Skeletal muscle cell (primary cell): ENCODE results near the gene FBXL13.
"Not testable (repeated sequence)": the region's sequence is repeated elsewhere in the genome, so short reads cannot be mapped to it uniquely, and the experiment has no call there.

Experiments used
- DNase-seq: peaks from one replicate; pipeline ENCODE4 v3.0.0-alpha.2; 2010; ENCODE audit warnings: low read depth
- H3K4me3 ChIP-seq: 2 replicates; pipeline ENCODE4 v1.5.1; 2011; ENCODE audit warnings: low read depth, mild to moderate bottlenecking, control low read depth, low read length, moderate library complexity

The FBXL13 gene

DNA sequence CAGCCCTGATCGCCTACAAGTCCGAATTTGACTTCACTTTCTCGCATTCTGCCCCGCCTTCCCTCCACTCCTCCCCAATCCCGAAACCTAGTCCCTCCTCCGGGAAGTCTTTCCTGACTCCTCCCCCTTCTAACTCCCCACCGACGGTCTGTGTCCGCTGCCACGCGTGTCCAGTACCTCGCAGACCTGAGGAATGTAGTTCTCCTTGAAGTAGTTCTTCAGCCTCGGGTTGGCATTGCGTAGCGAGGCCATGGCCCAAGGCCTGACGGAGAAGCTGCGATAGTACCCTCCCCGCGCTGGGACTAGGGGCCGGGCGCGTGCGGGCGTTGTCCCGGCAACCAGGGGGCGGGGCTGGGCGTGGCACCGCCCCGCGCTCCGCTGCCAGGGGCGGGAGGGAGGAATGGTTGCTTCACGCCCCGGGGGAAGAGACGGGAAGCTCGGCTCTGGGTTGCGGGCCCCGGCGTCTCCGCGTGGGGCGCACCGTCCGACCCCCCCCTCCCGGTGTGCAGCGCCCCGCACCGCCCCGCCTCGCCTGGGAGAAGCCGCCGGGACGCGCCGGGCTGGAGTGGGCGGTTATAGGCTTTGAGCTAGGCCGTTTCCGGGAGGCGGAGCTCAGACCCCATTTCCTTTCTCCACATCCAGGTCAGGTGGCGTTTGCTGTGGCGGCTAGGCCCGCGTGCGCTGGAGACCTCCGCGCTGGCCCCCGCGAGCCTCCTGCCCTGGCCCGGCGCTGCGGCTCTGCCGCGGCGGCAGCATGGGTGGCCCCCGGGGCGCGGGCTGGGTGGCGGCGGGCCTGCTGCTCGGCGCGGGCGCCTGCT is at the start of gene FBXL13, which contains the start of gene ARMC10:
FBXL13 (minus strand) TSS at position 278 of the 818 bp plus-strand sequence.
ARMC10 (plus strand) TSS at position 622 of the 818 bp plus-strand sequence; CDS start at position 755, 133 bp downstream.
- H3K4me3 ChIP-seq: peak within 1 kb of the TSS; percentile 70
- peak; percentile 58 for DNase-seq

DNA sequence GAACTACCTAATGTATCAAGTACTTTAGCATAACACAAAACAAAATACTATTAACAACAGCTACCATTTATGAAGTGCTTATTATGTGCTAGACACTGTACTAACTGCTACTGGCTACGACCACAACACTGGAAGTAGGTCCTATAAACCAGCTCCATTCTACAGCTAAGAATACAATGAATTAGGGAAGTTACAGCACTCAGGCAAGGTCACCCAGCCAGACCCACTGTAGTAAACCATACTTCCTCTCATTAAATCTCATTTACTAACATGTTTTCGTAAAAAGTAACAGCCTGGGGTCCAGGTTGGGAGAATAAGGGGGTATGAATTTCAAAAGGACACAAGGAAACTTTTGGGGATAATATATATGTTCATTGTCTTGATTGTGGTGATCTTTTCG is 48.9 kb upstream of the FBXL13 start:
- no peak for DNase-seq
- no peak overlapping the region for H3K4me3 ChIP-seq

DNA sequence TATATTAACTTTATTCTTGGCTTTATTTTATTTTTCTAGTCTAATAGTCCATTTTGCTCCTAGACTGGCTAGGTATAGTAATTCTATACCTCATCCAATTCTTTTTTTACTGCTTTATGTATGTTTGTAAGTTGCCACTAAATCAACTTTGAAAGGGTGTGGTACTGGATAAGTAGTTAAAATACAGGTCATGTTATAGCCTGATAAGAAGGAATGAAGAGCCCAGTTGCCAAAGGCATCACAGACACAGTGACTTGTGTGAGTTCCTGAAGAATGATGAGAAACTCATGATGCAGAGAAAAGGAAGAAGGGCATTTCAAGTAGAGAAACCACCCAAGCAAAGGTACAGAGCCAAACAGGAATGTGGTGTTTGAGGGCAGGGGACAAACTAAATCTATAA is 47.0 kb upstream of the FBXL13 start:
- DNase-seq: no peak
- no peak overlapping the region for H3K4me3 ChIP-seq

DNA sequence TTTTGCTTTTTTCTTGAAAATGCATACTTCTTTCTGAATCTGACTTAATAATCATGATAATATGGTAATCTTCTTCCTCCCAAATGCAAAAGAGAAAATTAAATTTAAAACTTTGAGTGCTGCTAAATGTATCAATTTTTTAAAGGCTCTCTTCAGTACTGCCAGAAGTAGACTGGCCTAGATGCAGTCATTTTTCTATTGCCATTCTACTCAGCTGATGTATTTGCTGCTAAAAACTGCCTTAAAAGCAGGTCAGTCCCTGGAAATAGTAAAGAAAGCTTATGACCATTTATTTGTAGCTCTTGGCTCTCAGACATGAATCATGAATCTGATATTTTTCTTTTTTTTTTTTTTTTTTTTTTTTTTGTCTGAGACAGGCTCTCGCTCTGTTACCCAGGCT is 45.8 kb upstream of the FBXL13 start:
- no peak for DNase-seq
- H3K4me3 ChIP-seq: no peak overlapping the region

DNA sequence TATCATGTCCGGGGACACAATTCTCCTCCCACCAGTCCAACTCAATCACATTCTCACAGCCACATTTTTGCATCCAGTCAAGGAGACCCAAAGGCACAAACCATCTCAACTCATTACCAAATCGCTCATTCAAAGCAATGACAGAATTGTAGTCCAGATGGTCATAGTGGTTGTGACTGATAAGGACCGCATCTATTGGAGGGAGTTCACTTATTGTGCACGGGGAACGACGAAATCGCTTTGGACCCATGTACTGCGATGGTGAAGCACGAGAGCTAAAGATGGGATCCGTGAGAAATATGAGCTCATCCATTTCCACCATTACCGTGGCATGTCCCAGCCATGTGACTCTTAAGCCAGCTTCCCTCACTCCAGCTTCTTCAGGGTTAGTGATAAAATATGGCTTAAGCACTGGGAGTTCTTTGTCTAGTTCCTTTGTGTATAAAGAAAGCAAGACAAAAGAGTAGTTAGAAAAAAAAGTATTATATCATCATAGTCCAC is 45.2 kb upstream of the FBXL13 start:
- DNase-seq: no peak
- H3K4me3 ChIP-seq: no peak overlapping the region

DNA sequence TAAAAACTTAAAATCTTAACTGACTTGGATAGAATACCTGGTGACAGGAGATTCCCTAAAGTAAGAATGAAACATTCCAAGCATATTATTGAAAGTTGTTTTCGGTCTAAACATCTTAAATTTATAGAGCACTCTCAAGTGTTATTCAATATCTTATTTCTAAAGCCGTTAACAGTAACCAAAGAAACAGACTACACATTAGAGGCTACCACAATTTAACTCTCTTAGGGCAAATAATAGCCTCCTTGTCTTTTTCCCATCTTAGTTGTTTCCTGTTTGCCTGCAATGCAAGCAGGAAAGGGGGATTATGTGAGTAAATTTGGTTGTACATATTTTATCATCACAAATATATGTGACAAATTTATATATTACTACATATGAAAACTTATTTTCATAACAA is 42.9 kb upstream of the FBXL13 start:
- no peak overlapping the region for H3K4me3 ChIP-seq
- DNase-seq: no peak

DNA sequence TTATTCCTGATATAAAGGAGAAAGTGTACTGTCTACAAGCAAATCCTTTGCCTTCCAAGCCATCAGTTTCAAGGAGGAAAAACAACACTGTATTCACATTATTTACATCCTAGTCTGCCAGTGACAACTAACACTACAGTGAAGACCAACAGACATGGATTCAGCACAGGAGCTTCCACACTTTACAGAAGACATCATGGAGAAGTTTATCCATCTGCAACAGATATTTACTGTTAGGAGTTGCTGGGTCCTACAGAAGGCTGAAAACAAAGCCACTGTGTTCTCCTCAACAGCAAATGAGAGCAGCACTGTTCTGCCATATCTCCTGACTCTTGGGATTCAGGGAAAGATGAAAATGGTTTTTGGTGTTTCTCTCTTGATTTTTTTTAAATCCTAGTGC is 42.4 kb upstream of the FBXL13 start:
- H3K4me3 ChIP-seq: no peak overlapping the region
- DNase-seq: no peak

DNA sequence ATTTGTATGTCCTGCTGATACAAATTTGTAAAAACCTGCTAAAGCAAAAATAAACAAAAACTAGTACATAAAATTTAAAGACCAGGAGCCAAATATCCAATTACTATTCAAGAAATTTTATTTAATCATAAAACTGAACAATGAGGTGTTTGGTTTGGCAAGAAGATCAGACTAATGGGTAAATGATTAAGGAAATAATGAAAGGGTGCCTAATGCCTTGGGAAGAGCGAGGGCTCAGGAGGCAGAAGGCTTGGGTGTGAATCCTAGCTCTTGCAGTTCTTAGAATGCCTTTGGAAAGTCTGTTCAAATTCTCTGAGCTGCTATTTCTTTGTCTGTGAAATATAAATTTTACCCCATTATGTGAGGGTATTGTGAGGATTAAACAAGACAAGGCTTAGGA is 41.9 kb upstream of the FBXL13 start:
- H3K4me3 ChIP-seq: no peak overlapping the region
- DNase-seq: no peak

DNA sequence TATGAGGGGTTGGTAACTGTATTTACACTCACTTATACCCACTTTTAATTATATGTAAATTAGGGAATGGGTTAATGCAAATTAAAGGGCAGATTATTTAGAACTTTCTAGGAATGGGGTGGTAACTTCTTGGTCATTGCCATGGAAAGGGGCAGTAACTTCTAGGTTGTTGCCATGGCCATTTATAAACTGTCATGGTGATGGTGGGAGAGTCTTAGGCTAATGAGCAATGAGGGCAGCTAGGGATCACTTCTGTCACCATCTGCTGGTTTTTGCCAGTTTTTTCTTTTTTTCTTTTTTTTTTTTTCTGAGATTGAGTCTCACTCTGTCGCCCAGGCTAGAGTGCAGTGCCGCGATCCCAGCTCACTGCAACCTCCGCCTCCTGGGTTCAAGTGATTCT is 41.2 kb upstream of the FBXL13 start:
- DNase-seq: no peak

DNA sequence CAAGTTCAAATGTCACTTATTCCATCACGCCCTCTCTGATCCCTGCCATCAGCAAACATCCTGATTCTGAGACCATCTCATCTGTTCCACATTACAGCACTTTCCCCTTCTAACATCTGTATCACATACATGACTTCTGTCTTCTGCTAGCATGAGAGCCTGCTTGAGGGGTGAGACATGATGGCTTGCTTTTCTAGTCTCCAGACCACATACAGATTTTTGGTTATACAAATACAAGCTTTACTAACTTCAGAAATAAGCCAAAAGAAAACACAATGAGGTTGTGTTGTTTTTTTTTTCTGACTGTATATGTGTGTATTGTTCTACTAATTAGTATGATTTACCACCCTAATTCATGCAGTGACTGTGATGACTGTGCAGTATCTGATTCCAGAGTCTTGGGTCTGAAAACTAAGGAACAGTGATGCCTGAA is 40.0 kb upstream of the FBXL13 start:
- H3K4me3 ChIP-seq: no peak overlapping the region
- no peak for DNase-seq

More for the DNA sequence above, 41.2 kb upstream of the FBXL13 start:
- no peak overlapping the region for H3K4me3 ChIP-seq

DNA sequence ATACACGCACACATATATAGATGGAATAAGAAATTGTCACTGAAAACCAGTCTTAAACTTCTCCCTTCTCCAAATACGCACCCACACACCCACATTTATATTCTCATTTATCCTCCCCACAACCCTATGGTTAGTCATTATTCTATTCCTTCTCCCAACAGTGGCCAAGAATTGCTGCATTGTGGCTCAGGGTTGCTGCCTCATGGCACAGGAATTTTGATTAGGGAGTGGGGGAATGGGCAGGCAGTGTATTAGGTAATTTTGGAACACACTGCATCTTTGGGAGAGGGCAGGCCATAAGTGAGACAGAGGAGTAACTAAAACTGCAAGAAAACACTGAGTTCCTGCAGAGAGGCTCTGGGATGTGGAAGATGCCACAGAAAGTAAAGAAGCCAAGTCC is 38.6 kb upstream of the FBXL13 start:
- peak; percentile 90 for DNase-seq
- no peak overlapping the region for H3K4me3 ChIP-seq

DNA sequence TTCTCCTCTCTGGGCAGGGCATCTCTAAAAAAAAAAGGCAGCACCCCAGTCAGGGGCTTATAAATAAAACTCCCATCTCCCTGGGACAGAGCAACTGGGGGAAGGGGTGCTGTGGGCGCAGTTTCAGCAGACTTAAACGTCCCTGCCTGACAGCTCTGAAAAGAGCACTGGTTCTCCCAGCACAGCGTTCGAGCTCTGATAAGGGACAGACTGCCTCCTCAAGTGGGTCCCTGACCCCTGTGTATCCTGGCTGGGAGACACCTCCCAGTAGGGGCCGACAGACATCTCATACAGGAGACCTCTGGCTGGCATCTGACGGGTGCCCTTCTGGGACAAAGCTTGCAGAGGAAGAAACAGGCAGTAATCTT is 32.1 kb upstream of the FBXL13 start:
- H3K4me3 ChIP-seq: not testable (repeated sequence)

DNA sequence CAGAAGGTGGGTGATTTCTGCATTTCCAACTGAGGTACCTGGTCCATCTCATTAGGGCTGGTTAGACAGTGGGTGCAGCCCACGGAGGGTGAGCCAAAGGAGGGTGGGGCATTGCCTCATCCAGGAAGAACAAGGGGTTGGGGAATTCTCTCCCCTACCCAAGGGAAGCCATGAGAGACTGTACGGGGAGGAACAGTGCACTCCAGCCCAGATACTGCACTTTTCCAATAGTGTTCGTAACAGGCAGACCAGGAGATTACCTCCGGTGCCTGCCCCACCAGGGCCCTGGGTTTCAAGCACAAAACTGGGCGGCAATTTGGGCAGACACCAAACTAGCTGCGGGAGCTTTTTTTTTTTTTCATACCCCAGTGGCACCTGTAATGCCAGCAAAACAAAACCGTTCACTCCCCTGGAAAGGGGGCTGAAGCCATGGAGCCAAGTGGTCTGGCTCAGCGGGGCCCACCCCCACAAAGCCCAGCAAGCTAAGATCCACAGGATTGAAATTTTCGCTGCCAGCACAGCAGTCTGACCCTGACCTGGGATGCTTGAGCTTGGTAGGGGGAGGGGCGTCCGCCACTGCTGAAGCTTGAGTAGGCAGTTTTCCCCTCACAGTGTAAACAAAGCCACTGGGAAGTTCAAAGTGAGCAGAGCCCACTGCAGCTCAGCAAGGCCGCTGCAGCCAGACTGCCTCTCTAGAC is 31.6 kb upstream of the FBXL13 start:
- DNase-seq: no peak
- H3K4me3 ChIP-seq: no peak overlapping the region

More for the DNA sequence above, 32.1 kb upstream of the FBXL13 start:
- DNase-seq: not testable (repeated sequence)

DNA sequence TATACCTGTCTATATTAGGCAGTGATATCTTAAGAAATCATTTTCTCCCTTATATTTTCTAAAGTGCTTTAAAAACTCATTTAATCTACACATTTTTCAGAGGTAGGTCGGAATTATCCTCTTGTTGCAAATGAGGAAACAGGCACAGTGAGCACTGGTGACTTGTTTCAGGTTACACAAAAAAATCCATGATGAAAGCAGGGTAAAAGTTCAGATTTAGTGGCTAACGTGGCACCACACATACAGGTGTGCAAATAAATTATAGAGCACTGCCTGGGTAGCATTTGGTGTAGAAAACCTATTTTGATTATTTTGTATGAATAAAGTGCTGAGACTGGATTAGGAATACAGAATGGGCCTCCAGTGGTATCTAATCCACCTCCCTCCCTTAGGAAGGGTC is 26.9 kb upstream of the FBXL13 start:
- no peak for DNase-seq

DNA sequence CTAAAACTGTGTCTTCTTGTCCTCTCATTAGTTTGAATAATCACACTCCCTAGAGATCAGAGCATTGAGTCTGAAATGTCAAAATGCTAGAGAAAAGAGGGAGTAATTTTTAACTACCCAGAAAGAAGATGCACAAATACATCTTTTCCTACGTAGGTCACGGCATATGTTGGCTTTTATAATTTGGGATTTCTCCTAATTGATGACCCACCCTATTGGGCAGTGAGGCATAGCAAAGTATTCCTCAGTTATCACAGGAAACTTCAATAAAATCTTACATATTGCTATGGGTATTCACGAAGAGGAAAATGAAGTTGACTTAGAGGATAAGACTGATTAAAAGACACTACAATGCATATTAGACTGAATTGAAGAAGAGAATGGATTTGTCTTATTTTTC is 25.8 kb upstream of the FBXL13 start:
- H3K4me3 ChIP-seq: no peak overlapping the region
- no peak for DNase-seq

More for the DNA sequence above, 26.9 kb upstream of the FBXL13 start:
- H3K4me3 ChIP-seq: no peak overlapping the region

DNA sequence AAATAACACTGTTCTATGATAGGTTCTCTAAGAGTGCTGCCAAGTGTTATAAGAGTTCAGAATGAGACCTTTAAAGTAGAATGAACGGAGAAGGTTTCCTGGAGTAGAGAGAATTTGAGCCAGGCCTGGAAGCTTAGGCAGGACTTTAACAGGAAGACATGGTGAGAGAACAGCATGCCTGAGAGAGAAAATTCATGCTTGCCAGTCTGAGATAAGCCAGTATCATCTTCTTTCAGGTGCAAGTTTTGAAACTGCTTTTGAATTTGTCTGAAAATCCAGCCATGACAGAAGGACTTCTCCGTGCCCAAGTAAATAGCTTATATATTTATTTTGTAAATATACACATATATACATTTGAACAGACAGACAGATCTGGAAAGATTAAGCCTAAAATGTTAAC is 22.4 kb upstream of the FBXL13 start:
- no peak overlapping the region for H3K4me3 ChIP-seq
- no peak for DNase-seq

DNA sequence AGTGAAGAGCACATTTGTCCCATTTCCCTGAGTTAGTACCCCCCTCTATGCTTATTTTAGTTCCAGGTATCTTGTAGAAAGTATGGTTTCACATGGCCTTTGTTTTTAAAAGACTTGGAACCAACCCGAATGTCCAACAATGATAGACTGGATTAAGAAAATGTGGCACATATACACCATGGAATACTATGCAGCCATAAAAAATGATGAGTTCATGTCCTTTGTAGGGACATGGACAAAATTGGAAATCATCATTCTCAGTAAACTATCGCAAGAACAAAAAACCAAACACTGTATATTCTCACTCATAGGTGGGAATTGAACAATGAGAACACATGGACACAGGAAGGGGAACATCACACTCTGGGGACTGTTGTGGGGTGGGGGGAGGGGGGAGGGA is 21.0 kb upstream of the FBXL13 start:
- H3K4me3 ChIP-seq, DNase-seq: not testable (repeated sequence)

DNA sequence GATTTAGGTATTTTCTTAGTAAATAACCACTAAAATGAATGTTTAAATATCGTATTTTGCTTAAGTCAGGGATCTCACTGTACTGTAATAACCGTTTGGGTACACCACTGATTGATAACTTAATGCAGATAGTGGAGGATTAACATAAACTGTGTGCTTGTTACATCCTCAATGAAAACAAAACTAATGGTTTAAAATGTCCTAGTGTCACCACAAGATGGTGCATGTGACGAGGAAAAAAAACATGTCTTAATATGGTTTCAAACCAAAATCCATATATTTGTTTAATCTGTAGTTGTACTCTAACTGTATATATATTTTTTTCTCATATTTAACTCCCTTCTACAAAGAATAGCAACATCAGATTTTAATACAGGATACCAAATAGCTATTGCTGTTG is 19.5 kb upstream of the FBXL13 start:
- no peak for DNase-seq
- H3K4me3 ChIP-seq: no peak overlapping the region

DNA sequence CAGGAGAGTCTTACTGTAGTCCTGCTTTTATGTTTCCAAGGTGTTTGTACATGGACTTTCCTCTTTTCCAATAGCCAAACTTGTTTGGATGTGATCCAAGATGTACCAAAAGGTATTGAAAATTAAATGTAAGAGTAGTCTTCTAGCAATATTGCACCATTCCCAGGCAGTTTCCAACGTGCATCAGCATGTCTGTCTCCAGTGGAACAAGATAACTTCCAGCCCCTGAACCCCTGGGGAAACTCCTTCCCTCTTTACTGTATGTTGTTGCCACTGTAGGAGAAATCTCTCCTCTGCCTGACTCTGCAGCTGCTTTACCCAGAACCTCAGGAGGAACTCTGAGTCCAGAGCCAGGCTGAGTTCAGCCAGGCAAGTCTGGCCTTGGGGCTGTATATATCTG is 18.8 kb upstream of the FBXL13 start:
- no peak for DNase-seq
- no peak overlapping the region for H3K4me3 ChIP-seq

DNA sequence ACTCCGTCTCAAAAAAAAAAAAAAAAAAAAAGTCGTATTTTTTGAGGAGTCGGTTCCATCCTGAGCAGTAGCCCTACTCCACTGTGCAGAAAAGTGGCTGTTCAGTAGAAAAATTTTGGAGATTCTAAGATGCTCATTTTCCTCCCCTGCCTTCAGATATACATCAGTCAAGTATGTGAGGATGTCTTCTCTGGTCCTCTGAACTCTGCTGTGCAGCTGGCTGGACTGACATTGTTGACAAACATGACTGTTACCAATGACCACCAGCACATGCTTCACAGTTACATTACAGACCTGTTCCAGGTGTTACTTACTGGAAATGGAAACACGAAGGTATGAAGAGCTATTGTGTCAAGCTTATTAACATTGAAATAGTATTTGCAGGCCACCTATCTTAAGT is 17.7 kb upstream of the FBXL13 start:
- not testable (repeated sequence) for H3K4me3 ChIP-seq, DNase-seq

DNA sequence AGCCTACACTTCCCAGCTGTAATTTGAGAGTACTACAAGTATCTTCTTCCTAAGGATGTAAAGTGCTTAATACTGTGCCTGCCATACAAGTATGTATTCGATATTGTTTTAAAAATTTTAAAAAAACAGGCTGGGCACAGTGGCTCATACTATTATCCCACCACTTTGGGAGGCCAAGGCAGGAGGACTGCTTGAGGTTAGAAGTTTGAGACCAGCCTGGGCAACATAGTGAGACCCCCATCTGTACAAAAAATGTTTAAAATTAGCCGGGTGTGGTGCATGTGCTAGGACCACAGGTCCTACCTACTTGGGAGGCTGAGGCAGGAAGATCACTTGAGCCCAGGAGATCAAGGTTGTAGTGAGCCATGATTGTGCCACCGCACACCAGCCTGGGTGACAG is 8.6 kb upstream of the FBXL13 start:
- no peak overlapping the region for H3K4me3 ChIP-seq
- no peak for DNase-seq
